ENCODE results near the gene NUDT13.
"Not testable (repeated sequence)": the region's sequence is repeated elsewhere in the genome, so short reads cannot be mapped to it uniquely, and the experiment has no call there.

The NUDT13 gene

DNA sequence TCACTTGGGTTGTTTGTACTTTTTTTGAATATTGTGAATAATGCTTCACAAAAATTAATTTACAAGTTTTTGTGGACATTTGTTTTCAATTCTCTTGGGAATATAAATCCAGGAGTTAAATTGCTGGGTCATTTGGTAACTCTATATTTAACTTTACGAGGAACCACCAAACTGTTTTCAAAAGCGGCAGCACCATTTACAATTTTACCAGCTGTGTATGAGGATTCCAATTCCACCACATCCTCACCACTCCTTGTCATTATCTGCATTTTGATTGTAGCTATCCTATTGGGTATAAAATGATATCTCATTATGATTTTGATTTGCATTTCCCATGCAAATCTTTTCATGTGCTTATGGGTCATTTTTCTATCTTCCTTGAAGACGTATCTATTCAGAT is 4.0 kb upstream of the NUDT13 start:
- DNase-seq, result no peak

DNA sequence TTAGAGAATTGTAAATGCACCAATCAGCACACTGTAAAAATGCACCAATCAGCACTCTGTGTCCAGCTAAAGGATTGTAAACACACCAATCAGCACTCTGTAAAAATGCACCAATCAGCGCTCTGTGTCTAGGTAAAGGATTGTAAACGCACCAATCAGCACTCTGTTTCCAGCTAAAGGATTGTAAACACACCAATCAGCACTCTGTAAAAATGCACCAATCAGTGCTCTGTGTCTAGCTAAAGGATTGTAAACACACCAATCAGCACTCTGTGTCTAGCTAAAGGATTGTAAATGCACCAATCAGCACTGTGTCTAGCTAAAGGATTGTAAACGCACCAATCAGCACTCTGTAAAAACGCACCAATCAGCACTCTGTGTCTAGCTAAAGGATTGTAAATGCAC is 1.0 kb upstream of the NUDT13 start:
- DNase-seq, result not testable (repeated sequence)

DNA sequence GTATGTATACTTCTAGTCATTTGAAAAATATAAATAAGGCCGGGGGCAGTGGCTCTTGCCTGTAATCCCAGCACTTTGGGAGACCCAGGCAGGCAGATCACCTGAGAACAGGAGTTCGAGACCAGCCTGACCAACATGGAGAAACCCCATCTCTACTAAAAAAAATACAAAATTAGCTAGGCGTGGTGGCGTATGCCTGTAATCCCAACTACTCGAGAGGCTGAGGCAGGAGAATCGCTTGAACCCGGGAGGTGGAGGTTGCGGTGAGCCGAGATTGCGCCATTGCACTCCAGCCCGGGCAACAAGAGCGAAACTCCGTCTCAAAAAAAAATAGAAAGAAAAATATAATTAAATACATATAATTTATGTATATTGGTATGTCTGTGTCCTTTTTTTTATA is 1.8 kb downstream of the NUDT13 start:
- DNase-seq, result not testable (repeated sequence)

DNA sequence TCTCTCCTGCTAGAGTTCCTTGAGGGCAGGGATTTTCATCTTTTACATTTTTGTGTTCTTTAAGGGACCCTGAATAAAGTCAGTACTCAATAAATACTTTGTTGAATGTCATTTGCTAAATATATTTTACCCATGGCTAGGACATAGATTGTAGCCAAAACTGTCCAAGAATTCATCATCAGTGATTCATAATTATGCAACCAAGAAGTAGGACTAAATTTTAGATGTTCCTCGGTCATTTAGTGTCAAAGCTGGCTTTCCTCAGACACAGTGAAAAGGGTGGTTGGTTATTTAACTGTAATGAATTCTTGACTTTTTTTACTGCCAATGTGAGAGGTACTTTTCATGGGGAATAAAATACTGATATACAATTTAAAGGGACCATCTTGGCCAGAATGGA is 3.3 kb downstream of the NUDT13 start:
- no peak for DNase-seq

DNA sequence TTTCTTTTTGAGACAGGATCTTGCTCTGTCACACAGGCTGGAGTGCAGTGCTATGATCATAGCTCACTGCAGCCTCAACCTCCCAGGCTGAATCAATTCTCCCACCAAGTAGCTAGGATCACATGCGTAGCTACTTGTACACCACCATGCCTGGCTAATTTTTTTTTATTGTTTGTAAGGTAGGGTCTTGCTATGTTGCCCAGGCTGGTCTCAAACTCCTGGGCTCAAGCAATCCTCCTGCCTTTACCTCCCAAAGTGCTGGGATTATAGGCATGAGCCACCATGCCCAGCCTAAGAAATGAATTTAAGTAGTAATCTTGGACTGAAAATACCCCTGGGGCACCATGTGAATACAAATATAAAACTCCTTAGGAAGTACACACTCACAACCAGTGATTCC is 5.8 kb downstream of the NUDT13 start:
- no peak for DNase-seq

DNA sequence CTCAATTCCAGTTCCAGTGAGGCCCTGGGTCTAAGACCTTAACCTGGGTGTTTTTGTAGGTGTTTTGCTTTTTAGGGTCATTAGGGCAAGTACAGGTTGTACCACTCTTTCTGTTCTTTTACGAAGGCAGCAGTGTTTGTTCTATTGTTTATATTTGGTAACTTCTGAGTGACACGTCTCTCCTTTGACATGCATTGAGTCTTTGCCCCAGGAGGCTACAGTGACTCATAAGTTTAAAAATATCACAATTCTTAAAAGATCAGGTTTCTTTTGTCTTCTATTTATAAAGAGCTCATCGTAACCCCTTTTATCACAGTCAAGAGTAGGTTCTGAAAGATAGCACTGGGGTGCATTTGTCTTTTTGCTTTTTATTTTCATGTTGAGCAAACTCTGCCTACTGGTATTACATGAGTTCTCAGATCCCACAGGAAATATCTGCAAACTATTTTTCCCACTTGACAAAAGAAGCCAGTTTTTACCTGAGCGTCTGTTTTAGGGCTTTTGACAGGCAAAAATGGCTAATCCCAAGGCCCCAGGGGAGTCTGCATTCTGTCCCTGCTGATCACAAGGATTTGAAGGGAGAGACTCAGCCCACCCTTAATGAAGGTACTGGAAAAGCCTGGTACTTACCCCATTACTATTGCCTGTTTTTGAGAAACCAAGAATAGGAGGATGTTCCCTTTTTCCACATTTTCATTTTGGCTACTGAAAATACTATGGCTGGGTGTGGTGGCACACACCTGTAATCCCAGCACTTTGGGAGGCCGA is 7.9 kb downstream of the NUDT13 start:
- DNase-seq, result no peak

DNA sequence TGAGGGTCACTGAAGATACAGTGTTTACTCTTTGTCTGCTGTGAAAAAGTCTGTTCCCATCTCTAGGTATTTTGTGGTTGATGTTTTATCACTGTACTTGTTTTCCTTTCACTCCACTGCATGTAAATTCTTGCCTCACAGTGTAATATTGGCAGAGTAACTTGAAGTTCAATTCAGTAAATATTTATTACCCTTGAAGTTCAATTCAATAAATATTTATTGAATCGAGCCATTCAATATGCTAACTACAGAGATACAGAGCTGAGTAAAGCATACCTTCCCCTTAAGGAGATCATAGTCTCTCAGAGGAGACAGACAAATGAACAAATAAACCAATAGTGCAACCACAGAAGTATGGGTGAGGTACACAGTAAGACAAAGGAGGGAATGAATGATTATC is 9.2 kb downstream of the NUDT13 start:
- DNase-seq, result no peak

DNA sequence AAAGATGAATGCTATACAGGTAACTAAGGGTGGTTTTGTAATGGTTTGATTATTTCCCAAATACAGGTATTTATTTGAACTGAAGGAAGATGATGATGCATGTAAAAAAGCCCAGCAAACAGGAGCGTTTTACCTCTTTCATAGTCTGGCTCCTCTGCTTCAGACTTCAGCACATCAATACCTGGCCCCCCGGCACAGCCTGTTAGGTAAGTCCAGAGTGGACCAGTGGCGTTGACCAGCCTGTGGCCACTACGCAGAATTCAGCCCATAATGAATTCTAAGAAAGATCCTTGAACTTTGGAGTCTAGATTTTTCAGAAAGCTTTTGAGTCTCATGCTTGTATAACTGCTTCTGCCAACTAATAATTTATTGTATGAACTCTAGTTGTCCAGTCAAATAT is 9.7 kb downstream of the NUDT13 start:
- DNase-seq, result no peak

DNA sequence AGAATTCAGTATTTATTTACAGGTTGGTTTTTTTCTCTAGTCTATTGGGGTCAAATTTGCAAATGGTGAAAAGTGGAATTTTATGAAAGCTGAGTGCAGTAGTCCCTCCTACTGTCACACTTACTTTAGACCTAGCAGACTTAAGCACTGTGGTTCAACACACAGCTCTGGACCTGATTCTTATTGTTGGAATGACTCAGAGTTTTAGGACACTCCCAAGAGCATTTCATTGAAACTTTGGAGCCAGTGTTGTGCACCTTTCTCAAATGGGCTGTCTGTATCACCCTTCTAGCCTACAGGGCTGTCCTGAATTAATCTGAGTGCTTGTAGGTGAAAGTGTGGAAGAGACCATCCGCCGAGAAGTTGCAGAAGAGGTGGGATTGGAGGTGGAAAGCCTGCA is 16.1 kb downstream of the NUDT13 start:
- DNase-seq, result no peak

DNA sequence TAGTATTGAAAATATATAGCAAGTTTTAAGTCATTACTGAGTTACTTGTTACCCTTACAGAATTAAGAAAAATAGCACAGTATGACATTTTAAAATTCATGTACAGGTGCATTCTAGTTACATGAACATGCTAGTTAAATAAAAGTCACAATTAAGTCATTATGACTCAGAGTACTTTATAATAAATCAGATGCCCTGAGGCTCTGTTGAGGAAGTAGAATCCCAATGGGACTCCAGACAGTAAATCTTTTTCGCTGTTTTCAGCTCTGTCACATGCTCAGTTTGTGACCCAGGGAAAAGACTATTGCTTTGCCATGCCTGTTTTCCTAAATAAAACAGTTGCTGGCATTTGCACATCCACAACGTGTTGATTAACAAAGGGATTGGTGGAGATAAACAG is 21.0 kb downstream of the NUDT13 start:
- no peak for DNase-seq

DNA sequence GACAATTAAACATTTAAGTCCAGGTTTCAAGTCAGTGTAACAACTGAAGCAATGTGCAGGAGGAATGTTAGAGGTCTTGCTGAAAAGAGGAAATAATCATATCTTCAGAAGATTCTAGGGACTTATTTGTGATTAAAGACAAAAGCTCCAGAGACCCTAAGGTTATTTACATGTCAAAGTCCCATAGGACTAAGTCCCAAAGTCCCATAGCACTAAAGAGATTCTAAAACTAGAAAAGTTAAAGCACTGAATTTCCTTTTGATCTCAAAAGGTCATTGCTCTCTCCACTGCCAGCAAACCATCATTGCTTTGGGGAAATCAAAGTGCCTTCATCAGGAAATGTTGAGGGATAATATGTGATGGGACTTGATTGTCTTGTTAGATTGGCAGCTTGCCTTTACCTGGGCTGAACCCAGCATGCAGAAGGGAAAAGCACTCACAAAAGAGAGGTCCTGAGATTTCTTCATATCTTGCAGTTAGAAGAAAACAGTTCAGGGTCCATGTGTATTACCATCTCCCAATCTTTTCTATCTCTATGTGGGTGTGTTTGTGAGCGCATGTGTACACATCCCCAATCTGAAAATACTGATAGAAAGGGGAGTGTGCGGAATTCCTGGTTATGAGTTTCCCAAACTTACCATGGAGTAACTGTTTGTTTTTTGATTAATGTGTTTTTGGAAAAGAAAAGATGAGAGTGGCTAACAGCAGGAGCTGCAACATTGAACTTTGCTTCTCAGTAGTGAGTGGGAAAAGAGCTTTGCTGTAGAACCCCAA is 21.8 kb downstream of the NUDT13 start:
- DNase-seq, result no peak

DNA sequence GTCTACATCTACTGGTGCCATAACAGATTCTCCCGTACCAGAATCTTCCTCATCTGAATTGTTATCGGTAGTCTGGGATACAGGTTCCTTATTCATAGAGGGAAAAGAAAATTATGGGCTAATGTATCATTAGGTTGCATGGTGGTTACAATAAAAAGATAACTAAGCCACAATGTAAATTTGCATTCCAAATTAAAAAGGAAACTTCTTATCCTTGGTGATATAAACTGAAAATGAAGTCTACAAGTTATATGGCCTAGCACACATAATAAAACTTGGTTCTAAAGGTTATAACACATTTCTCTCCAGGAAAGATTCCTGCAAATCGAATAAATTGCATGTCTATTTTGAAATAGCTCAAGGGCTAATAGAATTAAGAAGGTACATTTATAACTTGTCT is 24.5 kb downstream of the NUDT13 start:
- DNase-seq, result no peak

DNA sequence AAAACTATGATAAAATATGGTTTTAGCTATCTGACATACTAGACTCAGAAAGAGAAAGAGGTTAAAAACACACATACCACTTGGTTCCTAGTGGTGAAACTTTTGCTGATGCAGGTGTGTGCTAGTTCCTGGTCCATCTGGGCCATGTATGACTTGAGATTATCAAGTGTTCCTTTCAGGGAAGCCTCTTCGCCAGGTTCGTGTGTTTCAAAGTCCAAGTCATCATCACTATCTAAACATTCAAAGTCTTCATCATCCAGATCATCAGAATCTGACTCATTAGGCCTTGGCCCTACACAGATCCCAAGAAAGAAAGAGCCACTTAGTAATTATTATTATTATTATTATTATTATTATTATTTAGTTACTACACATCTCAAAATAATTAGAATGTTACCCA is 26.4 kb downstream of the NUDT13 start:
- DNase-seq, result no peak

DNA sequence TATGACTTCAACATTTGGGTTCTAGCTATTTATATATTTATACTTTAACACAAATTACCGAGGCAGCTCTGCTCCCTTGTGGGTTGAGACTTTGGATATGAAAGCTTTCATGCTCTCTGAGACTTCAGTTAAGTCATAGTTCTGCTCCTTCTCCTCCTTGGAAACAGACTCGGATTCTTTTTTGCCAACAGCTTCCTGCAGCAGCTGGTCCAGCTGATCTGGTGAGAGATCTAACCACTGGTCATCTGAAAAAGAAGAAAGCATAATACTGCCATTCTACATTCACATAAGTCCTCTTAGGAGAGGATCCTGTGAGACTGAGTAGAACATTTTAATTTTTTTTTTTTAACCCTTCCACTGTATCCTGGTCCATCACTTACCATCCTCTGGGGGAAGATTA is 29.0 kb downstream of the NUDT13 start:
- DNase-seq, result no peak

DNA sequence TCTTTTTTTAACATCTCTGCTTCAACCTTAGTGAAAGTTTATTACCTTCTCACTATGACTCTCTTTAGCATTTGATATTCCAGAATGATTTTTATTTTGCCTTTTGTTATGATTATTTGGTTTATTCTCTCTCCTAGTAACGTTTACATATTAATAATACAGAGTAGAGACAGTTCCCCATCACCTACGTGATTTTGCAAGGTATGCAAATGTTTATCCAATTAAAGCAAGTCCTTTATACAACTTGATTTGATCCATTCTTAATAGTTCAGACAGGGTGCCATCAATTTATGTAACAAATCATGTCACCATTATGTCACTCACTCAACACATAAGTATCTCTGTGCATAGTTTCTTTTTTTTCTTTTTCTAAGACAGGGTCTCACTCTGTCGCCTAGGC is 31.3 kb downstream of the NUDT13 start:
- no peak for DNase-seq

DNA sequence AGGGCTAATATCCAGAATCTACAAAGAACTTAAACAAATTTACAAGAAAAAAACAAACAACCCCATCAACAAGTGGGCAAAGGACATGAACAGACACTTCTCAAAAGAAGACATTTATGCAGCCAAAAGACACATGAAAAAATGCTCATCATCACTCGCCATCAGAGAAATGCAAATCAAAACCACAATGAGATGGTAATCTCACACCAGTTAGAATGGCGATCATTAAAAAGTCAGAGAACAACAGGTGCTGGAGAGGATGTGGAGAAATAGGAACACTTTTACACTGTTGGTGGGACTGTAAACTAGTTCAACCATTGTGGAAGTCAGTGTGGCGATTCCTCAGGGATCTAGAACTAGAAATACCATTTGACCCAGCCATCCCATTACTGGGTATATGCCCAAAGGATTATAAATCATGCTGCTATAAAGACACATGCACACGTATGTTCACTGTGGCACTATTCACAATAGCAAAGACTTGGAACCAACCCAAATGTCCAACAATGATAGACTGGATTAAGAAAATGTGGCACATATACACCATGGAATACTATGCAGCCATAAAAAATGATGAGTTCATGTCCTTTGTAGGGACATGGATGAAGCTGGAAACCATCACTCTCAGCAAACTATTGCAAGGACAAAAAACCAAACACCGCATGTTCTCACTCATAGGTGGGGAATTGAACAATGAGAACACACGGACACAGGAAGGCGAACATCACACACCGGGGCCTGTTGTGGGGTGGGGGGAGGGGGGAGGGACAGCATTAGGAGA is 40.6 kb downstream of the NUDT13 start:
- not testable (repeated sequence) for DNase-seq

DNA sequence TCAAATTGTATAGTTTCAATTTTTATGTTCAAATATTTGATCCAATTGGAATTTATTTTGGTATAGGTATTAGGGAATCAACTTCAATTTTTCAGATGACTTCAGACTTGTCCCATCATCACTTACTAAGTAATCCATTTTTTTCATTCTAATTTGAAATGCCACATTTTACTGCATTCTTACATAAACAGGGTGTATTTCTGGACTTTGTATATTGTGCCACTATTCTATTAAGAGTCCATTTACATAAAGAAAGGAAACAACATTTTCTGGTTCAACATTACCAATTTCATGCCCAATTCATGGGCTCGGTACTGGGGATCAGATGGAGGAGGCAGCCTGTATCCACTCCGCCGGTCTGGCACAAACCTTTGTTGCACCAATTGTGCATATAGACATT is 41.8 kb downstream of the NUDT13 start:
- DNase-seq, result no peak

DNA sequence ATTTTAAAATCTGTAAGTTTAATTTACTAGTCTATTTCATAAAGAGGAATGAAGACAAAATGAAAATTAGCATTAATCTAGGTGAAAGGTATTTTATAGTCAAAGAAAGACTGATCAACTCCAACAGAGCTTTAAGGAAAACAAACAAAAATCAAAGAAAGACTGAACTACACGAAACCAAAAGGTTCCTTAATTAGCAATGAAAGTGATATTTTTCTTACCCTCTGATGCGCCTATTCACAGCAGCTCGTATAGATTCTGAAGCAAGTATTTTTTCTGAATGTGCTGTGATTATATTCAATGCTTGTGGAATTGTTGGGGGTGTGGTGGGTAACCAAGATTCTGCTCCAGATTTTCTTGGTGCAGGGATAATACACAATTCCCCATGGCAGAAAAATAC is 45.8 kb downstream of the NUDT13 start:
- DNase-seq, result no peak

DNA sequence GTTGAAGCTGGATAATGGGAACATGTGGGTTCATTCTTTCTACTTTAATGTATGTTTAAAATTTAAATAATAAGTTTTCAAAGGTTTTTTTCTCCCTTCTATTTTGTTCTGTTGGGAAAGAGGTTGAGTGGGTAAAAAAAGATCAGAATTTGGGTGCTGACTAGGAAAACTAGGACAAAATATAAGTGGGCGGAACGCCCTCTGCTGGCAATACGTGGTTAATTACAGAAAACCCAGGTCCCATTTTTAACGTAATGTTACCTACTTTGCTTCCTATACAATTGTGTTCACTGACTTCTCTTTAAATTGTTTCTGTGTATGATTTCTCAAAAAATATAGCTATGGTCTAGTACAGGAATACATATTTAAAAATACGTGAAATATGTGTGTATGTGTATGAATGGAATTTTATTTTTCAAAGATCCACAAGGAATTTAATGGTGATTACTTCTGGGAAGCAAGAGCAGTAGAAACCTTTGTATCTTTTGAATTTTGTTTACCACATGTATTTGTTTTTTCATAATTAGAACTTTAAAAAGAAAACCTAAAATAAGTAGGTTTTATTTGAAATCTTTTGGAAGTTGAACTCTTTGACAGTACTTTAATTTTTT is 48.9 kb downstream of the NUDT13 start:
- DNase-seq, result peak; percentile 44

DNA sequence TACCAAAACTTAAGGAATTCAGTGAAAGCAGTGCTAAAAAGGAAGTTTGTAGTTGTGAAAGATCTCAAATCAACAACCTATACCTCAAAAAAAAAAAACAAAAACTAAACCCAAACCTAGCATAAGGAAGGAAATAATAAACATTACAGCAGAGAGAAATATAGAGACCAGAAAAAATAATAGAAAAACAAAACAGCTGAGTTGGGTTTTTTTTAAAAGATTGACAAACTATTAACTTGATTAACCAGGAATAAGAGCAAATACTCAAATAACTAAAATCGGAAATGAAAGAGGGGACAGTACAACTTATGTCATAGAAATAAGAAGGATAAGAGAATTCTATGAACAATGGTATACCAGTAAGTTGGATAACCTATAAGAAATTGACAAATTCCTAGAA is 50.8 kb downstream of the NUDT13 start:
- DNase-seq, result no peak

DNA sequence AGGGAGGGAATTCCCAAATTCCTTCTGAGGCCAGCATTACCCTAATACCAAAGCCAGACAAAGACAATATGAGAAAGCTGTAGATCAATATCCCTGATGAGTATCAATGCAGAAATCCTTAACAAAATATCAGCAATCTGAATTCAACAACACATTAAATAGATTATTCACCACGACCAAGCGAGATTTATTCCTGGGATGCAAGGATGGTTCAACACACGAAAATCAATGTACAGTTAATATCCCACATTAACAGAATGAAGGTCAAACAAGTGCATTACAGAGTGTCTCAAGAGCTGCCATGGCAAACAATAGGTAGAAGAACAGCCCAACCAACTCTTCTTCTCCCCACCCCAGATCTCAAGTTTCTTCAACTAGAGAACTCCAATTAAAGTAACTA is 51.4 kb downstream of the NUDT13 start:
- DNase-seq, result no peak

DNA sequence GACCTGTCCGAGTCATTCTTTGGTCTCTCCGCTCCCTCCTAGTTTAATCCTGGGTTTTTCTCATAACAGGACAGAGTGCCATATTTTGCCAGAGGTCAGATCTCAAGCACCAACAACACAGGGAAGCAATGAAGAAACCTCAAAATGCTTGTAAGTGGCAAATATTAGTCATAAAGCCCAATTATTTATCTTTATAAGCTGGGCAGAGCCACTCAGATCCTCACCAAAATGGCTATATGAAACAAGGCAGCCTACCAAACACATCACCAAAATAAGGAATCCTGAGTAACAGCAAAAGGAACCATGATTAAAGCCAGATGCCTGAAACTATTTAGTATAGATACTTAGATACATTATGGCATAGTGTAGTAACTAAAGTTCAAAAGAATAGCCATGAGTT is 52.8 kb downstream of the NUDT13 start:
- no peak for DNase-seq

DNA sequence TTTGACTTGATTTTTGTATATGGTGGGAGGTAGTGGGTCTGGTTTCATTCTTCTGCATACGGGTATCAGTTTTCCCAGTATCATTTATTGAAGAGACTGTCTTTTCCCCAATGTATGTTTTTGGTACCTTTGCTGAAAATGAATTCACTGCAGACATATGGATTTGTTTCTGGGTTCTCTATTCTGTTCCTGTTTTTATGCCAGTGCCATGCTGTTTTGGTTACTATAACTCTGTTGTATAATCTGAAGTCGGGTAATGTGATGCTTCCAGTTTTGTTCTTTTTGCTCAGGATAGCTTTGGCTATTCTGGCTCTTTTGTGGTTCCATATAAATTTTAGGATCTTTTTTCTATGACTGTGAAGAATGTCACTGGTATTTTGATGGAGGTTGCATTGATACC is 56.7 kb downstream of the NUDT13 start:
- DNase-seq, result no peak

DNA sequence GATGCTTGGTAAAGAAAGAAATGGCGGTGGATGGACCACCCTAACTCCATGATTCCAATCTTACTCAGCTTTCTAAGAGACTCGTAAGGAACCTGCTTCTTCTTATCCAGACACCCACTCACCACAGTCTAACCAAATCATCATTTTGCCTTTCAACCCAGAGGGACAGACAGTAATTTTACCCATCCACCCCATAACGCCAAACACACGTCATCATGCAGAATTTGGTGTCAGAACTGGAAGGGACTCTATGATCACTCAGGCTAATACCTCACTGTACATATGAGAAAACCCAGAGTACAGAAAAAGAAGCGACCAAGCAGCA is 57.2 kb downstream of the NUDT13 start:
- DNase-seq, result no peak
